NT2/D1 (cell line): ENCODE data around the gene PGBD4.

ENCODE experiments used
- SUZ12 ChIP-seq: IDR thresholded peaks from 2 replicates; pipeline ENCODE4 v1.6.1; 2011; ENCODE audit not compliant: insufficient read length, insufficient read depth; ENCODE audit errors: extremely low read depth
- YY1 ChIP-seq: IDR thresholded peaks from 2 replicates; pipeline ENCODE4 v1.6.1; 2011; ENCODE audit not compliant: insufficient read length, insufficient read depth
- ZNF274 ChIP-seq: IDR thresholded peaks from 2 replicates; pipeline ENCODE4 v1.6.1; 2011; ENCODE audit warnings: mild to moderate bottlenecking, low read depth, low read length

DNA sequence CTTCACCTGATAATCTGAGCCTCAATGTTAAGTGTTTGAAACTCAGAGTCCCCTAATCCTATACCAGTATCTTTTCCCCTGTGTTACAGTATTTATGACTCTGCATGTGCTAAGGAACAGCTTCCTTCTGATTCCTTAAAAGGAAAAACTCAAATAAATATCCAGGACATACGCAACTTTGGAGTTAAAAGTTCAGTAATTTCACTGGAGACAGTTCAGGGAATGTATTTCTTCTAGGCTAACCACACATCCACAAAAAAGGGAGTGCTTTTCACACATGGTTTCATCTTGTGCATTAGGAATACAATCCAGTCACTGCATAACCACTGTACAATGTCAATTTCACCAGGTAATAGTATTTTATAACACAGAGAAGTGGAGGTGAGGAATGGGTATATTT, 31.0 kb downstream of the PGBD4 start:
- no peak for TF ChIP-seq ZNF274
- TF ChIP-seq SUZ12: no peak
- no peak for TF ChIP-seq YY1
